ENCODE measurements around the gene SLC7A9. TPM values are rescaled to one million over a fixed set of nuclear protein-coding genes. Genes with fewer than 3 reads are reported as not detected.

Gene SLC7A9
- total RNA-seq, 2 experiments from 2014 or later: not detected

DNA sequence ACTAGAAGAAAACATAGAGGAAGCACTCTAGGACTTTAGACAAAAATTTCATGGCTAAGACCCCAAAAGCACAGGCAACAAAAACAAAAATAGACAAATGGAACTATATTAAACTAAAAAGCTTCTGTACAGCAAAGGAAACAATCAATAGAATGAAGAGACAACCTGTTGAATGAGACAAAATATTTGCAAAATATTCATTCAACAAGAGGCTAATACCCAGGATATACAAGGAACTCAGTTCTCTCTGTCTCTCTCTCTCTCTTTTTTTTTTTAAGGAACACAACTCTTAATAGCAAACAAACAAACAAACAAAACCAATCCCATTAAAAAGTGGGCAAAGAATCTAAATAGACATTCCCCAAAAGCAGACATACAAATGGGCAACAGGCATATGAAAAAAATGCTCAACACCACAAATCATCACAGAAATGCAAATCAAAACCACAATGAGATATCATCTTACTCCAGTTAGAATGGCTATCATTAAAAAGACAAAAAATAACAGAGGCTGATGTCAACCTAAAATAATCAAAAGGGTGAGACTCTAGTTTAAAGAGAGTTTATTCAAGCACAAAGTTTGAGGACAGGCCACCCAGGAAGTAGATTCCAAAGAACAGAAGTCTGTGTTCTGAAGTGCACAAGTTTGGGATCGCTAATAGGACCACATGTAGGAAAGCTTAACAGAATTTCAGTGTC lies 27.1 kb upstream of the SLC7A9 start:
- H3K27ac ChIP-seq (ENCODE audit: low read depth, low read length, poor library complexity, severe bottlenecking): no peak overlapping the region
- H2AFZ ChIP-seq (ENCODE audit: low read length): no peak overlapping the region
- POLR2A ChIA-PET: no interaction called here
- H3K4me2 ChIP-seq (ENCODE audit: low read length): no peak overlapping the region
- no peaks in the 10 kb centered on the region for H4K20me1 ChIP-seq (ENCODE audit: insufficient read depth, low read length)
- H3K36me3 ChIP-seq (ENCODE audit: insufficient read depth, low read length): peaks cover 8% of the 10 kb centered on the region; the same call in 1 of the 2 replicates
- H3K9me3 ChIP-seq (ENCODE audit: low read length): peaks cover 8% of the 10 kb centered on the region; the same call in 1 of the 2 replicates
- H3K79me2 ChIP-seq (ENCODE audit: insufficient read depth, low read depth, low read length): no peaks in the 10 kb centered on the region
- TF ChIP-seq CTCF (conservative IDR thresholded peaks at IDR 0.05; ENCODE audit: low read length): no peak
- no peak for TF ChIP-seq EZH2phosphoT487 (IDR thresholded peaks at IDR 0.05; ENCODE audit: borderline replicate concordance, low read depth, low read length)
- no peaks in the 10 kb centered on the region for H3K9me2 ChIP-seq (ENCODE audit: insufficient read depth, low read length)
- no TSS peak for BruUV-seq (replicated peaks)
- no peaks in the 10 kb centered on the region for H3K4me1 ChIP-seq (ENCODE audit: insufficient read depth, low read length, poor library complexity, severe bottlenecking)
- intact Hi-C loops (cut with micrococcal nuclease; ENCODE audit: unreplicated experiment): no loop called here
- CTCF ChIA-PET (ENCODE audit: unreplicated experiment): no interaction called here
- DNase-seq (ENCODE audit: low spot score): no peak
- H3K4me3 ChIP-seq (ENCODE audit: low read depth, low read length, poor library complexity, severe bottlenecking): no peak overlapping the region

GRCh38 chr19:32895384-32895783 lies 25.8 kb upstream of the SLC7A9 start:
- peaks cover 8% of the 10 kb centered on the region; the same call in 1 of the 2 replicates for H3K36me3 ChIP-seq (ENCODE audit: insufficient read depth, low read length)
- no peak for TF ChIP-seq CTCF (conservative IDR thresholded peaks at IDR 0.05; ENCODE audit: low read length)
- no peak for TF ChIP-seq EZH2phosphoT487 (IDR thresholded peaks at IDR 0.05; ENCODE audit: borderline replicate concordance, low read depth, low read length)
- no peaks in the 10 kb centered on the region for H3K4me1 ChIP-seq (ENCODE audit: insufficient read depth, low read length, poor library complexity, severe bottlenecking)
- no peak overlapping the region for H3K27ac ChIP-seq (ENCODE audit: low read depth, low read length, poor library complexity, severe bottlenecking)
- H4K20me1 ChIP-seq (ENCODE audit: insufficient read depth, low read length): no peaks in the 10 kb centered on the region
- no peaks in the 10 kb centered on the region for H3K79me2 ChIP-seq (ENCODE audit: insufficient read depth, low read depth, low read length)
- no peak overlapping the region for H2AFZ ChIP-seq (ENCODE audit: low read length)
- H3K9me3 ChIP-seq (ENCODE audit: low read length): peaks cover 14% of the 10 kb centered on the region; the same call in 1 of the 2 replicates
- ChIA-PET POLR2A (interaction anchor here (0.9 kb wide), 1 partner anchor 9 kb away, joined by 3 read pairs; no protein-coding TSS in a partner anchor), CTCF (ENCODE audit: unreplicated experiment) (no interaction called here)
- no peak overlapping the region for H3K4me2 ChIP-seq (ENCODE audit: low read length)
- H3K4me3 ChIP-seq (ENCODE audit: low read depth, low read length, poor library complexity, severe bottlenecking): no peak overlapping the region
- intact Hi-C loops (cut with micrococcal nuclease; ENCODE audit: unreplicated experiment): no loop called here
- no peaks in the 10 kb centered on the region for H3K9me2 ChIP-seq (ENCODE audit: insufficient read depth, low read length)
- no TSS peak for BruUV-seq (replicated peaks)
- no peak for DNase-seq (ENCODE audit: low spot score)

- ChIA-PET CTCF (ENCODE audit: unreplicated experiment) (no interaction called here), POLR2A (no interaction called here)
- no peak overlapping the region for H3K4me2 ChIP-seq (ENCODE audit: low read length)
- no peaks in the 10 kb centered on the region for H4K20me1 ChIP-seq (ENCODE audit: insufficient read depth, low read length)
- peaks cover 5% of the 10 kb centered on the region; the same call in 1 of the 2 replicates for H3K36me3 ChIP-seq (ENCODE audit: insufficient read depth, low read length)
- TF ChIP-seq CTCF (conservative IDR thresholded peaks at IDR 0.05; ENCODE audit: low read length) (no peak), EZH2phosphoT487 (IDR thresholded peaks at IDR 0.05; ENCODE audit: borderline replicate concordance, low read depth, low read length) (no peak)
- intact Hi-C loops (cut with micrococcal nuclease; ENCODE audit: unreplicated experiment): no loop called here
- no peaks in the 10 kb centered on the region for H3K9me2 ChIP-seq (ENCODE audit: insufficient read depth, low read length)
- H2AFZ ChIP-seq (ENCODE audit: low read length): no peak overlapping the region
- peak; percentile 2 for DNase-seq (ENCODE audit: low spot score)
- H3K27ac ChIP-seq (ENCODE audit: low read depth, low read length, poor library complexity, severe bottlenecking): no peak overlapping the region
- H3K79me2 ChIP-seq (ENCODE audit: insufficient read depth, low read depth, low read length): no peaks in the 10 kb centered on the region
- H3K4me3 ChIP-seq (ENCODE audit: low read depth, low read length, poor library complexity, severe bottlenecking): no peak overlapping the region
- peaks cover 14% of the 10 kb centered on the region; the same call in 1 of the 2 replicates for H3K9me3 ChIP-seq (ENCODE audit: low read length)
- no TSS peak for BruUV-seq (replicated peaks)
- H3K4me1 ChIP-seq (ENCODE audit: insufficient read depth, low read length, poor library complexity, severe bottlenecking): no peaks in the 10 kb centered on the region
Observed at GRCh38 chr19:32891609-32892008, 22.0 kb upstream of the SLC7A9 start.
